ENCODE measurements around the gene CYP4F2.
"Not testable (repeated sequence)": the region's sequence is repeated elsewhere in the genome, so short reads cannot be mapped to it uniquely, and the experiment has no call there.

The CYP4F2 gene

DNA sequence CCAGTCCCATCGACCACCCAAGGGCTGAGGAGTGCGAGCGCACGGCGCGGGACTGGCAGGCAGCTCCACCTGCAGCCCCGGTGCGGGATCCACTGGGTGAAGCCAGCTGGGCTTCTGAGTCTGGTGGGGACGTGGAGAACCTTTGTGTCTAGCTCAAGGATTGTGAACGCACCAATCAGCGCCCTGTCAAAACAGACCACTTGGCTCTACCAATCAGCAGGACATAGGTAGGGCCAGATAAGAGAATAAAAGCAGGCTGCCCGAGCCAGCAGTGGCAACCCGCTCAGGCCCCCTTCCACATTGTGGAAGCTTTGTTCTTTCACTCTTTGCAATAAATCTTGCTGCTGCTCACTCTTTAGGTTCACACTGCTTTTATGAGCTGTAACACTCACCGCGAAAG is 2.2 kb upstream of the CYP4F2 start:
- DNase-seq: not testable (repeated sequence)

DNA sequence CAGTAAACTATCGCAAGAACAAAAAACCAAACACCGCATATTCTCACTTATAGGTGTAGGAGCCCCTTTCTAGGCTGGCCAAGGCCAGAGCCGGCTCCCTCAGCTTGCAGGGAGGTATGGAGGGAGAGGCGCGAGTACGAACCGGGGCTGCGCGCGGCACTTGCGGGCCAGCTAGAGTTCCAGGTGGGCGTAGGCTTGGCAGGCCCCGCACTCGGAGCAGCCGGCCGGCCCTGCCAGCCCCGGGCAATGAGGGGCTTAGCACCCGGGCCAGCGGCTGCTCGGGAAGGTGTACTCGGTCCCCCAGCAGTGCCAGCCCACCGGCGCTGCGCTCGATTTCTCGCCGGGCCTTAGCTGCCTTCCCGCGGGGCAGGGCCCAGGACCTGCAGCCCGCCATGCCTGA is 1.7 kb upstream of the CYP4F2 start:
- DNase-seq: not testable (repeated sequence)

DNA sequence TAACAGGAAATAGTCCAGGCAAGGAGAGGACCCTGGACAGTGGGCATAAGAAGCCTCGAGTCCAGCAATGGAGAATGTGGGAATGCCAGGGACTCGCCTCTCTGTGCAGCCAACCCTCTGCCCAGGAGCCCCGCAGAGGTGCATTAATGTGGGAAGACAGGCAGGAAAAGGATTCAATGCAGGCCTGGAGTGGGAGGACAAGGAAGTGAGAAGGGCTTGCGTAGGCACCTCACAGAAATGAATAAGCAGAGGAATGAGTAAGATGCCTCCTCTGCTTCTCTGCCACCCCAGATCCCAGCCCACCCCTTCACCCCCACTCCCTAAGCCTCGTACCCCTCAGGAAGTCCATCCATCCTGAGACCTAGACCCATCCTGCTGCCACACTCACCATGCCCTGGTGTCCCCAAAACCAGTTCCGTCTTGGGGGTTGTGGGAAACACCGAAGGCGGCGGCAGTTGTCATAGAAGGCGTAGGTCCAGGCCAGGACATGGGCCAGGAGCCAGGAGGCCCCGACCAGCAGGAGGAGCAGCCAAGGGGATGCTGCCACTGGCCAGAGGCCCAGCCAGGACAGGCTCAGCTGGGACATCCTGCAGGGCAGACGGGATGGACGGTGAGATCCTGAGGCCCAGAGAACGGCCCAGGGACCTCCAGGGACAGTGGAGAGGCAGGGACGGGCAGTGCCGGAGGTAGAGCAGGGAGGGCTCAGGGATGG is 692 bp downstream of the CYP4F2 start:
- no peak for DNase-seq

DNA sequence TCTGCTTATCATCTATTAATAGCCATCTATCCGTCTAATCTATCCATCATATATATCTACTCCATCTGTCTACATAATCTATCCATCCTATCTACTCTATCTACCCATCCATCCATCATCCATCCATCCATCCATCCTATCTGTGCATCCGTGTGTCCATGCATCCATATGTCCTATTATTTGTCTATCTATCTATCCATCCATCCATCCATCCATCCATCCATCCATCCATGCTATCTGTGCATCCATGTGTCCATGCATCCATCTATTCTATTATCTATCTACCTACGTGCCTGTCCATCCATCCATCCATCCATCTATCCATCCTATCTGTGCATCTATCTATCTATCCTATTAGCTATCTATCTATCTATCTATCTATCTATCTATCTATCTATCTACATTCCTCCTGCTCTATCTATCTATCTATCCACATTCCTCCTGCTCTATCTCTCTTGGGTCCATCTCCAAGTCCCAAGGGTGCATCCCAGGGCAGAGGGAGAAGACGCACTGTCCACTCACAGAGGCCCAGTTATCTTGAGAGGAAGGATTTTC is 1.9 kb downstream of the CYP4F2 start:
- DNase-seq: no peak

DNA sequence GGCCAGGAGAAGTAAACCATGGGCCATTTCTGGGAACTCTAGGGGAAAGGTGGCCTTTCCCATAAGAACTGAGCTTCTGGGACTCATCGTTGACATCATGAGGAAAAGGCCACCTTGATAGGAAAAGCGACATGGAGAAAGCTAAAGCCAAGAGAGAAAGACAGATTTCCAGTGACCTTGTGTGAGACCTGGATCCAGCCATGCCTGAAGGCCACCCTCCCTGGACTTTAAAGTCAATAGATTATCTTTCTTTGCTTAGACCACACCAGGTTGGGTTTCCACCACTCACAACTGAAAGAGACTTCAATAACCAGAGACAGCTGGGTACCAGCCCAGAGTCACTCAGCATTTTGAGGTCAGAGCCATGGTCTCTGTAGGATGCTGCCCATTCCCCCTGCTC is 3.5 kb downstream of the CYP4F2 start:
- DNase-seq: no peak

DNA sequence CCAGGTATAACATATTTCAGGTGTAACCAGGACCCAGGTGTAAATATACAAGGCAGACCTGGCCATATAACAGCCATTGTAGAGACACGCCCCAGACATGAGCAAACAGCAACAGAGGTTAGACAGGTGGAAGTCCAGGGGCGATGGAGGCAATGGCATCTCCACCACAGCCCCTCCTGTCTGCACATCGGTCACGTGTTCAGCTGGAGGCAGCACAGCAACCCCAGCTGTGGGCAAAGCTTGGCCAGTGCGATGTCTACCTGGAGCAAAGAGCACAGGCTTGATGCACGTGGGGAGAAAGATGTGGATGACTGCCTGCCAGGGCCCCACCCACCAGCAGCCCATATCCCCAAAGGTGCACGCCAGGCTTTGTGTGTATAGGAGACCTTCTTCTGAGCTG is 4.4 kb downstream of the CYP4F2 start:
- no peak for DNase-seq

DNA sequence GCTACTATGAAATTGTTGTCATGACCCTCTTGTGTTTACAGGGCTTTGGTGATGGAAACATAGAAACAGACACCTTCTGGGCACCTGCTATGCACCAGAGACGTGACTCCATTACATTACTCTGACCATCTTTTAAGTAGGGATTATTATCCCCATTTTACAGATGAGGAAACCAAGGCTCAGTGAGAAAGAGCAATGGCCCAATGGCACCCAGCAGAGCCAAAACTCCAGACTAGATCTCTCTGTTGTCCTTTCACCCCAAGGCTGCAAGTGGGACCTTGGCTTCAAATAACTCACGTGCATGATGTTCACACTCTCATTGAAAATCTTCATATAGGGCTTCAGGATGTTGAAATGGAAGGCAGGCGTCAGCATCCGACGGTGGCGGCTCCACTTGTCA is 5.9 kb downstream of the CYP4F2 start:
- DNase-seq: no peak

DNA sequence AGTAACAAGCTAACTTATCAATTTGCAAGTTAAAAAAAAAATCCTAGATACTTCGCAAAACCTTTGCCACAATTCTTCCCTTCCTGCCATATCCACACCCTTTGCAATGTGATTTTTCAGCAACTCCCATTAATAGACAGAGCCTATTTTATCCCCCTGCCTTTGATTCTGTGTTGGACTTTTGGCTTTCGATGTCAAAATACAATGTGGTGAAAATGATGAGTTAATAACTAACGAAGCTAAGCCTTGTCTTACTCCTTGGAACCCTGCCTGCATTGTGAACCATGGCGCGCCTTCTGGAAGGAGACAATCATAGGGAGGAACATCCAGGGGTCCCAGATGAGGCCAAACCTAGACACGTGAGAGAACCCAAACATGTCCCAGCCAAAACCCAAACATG is 6.4 kb downstream of the CYP4F2 start:
- DNase-seq: no peak

DNA sequence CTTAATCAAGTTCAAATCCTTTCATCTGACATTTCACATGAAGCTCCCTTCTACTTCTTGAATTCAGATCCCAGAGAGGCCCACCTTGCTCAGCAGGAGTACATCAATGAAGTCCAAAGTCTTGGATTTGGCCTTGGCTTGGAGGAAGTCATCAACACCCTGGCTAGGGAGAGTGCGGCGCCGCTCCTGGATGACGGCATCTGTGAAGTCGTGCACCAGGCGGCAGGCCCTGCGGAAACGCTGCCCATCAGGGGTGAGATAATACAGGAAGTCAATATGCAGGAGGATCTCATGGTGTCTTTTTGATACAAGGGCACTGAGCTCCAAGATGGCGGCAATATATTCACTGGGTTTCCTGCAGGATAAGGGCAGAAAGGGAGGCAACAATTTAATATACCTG is 8.5 kb downstream of the CYP4F2 start:
- DNase-seq: not testable (repeated sequence)

DNA sequence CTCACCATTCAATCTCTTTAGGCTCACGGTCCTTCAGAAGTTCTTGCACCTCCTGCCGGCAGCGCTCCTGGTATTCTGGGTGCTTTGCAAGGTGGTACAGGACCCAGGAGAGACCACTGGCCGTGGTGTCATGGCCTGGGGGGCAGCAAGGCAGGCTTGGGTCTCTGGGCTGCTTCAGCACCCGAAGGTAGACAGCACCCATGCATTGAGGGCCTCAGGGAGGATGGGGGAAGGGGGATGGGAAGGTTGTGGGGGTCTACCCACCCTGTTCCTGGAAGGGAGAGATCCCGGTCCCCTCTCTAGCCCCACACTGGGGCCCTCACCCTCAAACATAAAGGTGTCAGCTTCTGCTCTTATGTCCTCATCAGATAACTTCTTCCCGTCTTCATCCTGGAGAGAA is 12.0 kb downstream of the CYP4F2 start:
- no peak for DNase-seq

DNA sequence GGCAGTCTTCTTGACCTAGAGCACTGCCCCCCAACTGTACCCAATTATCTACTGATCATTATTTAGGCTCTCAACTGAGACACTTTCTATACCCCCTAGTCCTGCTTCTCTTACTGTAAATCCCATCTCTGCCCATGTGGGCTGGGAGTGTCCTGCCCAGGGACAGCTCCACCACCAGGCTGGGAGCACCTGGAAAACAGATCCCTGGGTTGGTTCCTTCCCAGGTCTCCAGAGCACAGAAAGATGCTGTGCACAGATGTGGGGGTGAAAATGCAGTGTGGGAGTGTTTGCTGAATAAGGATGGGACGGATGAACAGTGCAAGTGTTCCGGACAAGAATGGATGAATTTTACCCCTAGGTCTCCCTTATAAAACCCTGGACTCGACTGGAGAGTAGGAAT is 12.7 kb downstream of the CYP4F2 start:
- DNase-seq: no peak

DNA sequence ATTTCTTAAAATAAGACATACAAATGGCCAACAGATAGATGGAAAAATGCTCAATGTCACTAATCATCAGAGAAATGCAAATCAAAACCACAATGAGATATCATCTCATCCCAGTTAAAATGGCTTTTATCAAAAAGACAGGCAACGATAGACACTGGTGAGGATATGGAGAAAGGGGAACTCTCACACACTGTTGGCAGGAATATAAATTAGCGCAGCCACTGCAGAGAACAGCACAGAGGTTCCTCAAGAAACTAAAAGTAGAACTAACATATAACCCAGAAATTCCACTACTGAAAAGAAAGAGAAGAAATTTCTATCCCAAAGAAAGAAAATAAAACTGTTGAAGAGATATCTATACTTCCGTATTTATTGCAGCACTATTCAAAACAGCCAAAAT is 14.5 kb downstream of the CYP4F2 start:
- DNase-seq: not testable (repeated sequence)

DNA sequence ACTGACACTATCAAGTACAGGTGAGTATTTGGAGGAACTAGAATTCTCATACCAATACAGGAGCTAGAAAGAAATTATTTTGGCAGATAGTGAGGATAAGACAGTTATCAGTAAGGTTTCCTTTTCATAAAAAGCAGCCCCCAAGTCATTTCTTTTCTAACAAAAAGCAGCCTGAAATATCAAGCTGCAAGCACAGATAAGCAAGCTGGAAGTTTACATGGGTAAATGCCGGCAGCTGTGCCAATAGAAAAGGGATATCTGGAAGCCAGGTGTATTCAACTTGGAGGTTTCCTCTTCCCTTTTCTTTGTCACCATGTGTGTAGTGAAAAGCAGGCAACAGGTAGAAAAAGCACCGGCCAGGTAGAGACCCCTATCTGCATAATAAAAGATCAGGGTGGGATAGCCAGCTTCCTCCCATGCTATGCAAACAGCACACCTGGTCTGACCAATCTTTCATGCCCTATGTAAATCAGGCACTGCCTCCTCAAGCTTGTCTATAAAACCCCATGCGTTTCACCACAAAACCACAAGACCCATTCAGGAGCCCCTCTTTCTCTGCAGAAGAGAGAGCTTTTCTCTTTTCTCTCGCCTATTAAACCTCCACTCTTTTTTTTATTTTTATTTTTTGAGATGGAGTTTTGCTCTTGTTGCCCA is 22.9 kb downstream of the CYP4F2 start:
- DNase-seq: no peak

DNA sequence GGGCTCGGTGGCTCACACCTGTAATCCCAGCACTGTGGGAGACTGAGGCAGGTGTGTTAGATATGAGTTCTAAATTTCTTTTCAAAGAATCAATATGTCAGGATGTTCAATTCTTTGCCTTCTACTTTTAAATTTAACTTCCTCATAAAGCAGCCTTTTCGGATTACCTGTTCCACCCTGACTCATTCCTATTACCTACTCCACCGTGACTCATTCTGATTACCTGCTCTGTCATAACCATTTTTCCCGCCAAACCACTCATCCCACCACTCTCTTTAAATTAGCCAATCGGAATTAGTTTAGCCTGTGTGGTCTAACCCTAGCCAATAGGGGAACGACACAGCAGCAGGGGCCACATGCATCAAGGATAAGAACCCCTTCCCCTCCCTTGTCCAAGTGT is 24.1 kb downstream of the CYP4F2 start:
- not testable (repeated sequence) for DNase-seq

DNA sequence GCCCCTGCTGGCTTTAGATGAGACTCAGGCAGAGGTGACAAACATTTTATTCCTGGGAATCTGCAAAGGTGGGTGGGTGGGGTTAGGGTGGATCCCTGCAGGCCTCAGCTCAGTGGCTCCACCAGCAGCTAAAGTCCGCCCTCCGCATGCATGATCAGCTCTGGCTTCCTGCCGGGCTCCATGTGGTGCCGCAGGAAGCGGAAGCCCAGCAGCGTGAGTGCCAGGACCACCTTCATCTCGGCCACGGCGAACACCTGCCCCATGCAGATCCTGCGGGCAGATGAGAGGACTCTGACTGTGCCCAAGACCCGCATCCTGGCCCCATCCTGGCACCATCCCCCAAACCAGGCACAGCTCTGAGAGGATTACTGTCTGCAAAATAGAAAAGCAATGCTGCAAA is 26.3 kb downstream of the CYP4F2 start:
- no peak for DNase-seq

DNA sequence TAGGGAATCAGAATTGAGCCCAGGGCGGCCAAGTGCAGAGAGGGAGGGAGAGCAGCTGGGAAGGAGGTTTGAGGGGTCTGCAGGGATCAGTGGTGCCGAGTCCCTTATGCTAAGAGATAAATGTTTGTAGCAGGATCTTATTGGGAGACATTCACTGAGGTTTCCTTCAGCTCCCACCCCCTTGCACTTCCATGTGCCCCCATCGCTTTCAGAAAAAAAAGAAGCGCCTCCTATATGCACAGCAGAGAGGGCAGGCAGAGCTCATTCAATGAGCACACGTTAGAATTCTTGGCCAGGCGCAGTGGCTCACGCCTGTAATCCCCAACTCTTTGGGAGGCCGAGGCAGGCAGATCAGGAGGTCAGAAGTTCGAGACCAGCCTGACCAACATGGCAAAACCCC is 28.0 kb downstream of the CYP4F2 start:
- DNase-seq: no peak

DNA sequence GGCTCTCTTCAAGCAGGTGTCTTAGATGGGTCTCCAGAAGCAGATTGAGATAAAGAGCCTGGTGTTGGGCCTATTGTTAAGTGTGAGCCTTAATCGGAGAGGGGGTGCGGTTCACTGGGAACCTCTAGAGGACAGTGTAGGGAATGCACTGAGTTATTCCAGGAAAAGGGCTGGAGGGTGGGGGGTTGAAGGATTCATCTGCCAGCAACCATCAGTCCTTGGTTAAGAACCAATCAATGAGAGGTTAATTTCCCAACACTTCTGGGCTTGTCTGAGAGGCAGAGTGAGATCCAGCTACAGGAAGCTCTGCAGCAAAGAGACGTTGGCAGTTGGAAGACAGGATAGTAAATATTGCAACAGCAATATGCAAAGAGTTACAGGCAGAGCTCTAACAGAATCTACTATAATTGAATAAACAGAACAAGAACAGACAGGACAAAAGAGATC is 28.7 kb downstream of the CYP4F2 start:
- no peak for DNase-seq

DNA sequence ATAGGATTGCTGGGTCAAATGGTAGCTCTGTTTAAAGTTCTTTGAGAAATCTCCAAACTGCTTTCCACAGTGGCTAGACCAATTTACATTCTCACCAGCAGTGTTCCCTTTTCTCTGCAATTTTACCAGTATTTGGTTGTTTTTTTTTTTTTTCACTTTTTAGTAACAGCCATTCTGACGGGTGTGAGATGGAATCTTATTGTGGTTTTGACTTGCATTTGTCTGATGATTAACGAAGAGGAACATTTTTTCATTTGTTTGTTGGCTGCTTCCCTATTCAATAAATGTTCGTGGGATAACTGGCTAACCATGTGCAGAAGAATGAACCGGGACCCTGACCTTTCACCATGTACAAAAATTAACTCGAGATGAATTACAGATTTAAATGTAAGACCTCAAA is 31.2 kb downstream of the CYP4F2 start:
- no peak for DNase-seq

DNA sequence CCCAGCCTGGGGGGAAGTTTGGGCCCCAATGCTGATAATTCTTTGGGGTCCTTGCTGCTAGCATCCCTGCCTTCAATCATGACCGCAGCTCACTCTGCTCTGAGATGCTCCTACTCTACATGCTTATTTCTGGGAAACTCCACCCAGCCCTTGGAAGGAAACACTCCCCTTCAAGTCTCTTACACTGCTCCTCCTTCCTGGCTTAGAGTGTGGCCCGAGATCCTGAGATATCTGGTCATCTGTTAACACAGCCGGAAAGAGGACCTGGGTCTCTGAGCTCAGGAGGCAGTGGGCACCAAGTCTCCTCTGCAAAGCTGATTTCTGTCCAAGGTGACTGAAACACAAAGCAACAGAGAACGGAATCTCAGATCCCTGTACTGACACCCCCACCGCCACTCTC is 33.0 kb downstream of the CYP4F2 start:
- DNase-seq: no peak

DNA sequence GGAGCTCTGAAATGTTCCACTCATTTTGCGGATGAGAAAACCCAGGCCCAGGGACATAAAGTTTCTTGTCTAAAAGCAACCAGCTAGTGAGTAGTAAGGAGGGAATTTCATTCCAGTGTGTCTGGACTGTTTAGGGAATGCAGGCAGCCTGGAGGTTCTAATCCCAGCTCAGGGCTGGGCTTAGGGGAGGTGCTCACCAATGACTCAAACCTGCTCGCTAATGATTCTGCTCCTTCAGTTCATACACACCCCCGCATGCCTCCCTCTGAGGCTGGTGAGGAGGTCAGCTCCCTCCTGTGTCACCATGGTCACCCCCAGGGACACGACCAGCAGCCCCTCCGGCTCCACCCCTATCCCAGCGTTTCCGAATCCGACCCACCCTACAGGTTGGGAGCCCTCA is 34.6 kb downstream of the CYP4F2 start:
- no peak for DNase-seq

DNA sequence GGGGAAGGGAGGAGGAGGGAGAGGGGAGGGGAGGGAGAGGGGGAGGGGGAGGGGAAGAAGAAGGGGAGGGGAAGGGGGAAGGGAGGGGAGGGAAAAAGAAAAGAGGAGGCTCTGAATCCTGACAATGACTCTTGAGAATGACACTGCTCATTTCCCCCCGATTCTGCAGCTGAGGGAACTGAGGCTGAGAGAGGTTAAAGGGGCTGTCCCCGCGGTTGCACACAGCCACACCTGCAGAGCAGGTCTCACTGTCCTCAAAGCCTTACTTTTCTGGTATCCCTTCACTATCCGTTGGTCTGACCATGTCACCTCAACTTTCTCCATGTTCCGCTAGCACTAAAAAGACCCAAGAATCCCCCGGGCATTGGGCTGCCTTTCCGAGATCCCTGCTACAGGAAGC is 35.4 kb downstream of the CYP4F2 start:
- no peak for DNase-seq

DNA sequence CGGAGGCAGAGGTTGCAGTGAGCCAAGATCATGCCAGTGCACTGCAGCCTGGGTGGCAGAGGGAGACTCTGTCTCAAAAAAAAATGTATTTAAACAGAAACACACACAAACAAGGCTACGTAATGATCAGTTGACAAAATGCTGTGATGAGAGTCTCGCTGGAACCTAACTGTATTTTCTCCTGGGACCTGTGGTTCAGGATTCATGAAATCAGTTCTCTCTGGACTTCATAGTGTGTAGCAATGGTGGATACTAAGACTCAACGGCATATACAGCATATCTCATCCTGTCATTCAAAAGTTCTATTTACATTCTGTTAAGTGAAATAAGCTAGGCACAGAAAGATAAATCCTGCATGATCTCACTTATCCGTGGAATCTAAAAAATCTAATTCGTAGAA is 37.4 kb downstream of the CYP4F2 start:
- no peak for DNase-seq

DNA sequence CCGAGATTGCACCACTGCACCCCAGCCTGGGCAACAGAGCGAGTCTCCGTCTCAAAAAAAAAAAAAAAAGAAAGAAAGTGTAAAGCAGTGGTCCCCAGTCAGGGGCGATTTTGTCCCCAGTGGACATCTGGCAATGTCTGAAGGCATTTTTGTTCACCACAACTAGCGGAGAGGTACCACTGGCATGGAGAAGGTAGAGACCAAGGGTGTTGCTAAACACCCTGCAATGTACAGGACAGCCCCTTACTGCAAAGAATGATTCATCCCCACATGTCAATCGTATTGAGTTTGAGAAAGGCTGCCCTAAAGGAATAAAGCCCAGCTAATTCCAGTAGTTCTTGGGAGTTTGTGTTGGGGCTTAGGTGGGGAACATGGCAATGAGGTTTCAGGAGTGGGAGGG is 38.7 kb downstream of the CYP4F2 start:
- no peak for DNase-seq

DNA sequence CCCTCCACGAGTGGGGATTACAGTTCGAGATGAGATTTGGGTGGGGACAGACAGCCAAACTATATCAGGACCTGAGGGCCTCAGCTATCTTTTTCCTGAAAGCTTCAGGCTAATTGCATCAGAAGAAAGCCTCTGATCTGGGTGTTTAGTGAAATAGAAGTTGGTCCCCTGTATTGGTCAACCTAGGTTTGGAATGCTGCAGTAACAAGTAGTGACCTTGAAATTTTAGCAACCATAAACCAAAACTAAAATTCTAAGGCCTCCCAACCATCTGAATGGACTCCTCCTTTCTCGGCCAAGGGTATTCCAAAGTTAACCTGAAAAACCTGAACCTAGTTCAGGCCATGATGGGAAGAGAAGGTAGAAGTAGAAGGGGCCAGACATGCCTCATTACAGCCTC is 47.5 kb downstream of the CYP4F2 start:
- DNase-seq: no peak

DNA sequence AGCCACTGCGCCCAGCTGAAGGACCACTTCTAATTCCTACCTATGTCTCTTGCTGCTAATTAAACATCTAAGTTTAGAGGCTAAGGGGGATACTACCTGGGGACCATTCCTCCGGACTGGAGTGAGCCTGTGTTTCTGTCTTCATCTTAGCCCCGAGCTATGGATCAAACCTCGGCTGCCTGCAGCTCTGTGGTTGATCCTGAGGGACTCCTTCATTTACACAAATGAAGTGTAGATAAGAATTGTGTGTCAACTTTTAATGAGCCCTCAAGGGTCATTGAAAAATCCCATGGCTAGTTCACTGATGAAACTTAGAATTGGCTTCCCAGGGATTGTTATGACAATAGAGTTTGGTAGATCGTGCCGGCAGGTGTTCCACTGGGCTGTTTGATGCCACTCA is 51.0 kb downstream of the CYP4F2 start:
- DNase-seq: no peak
